GM12891 (cell line): ENCODE data around the gene NADSYN1. TPM values are rescaled to one million over a fixed set of nuclear protein-coding genes. Genes with fewer than 3 reads are reported as not detected.

ENCODE experiments used
- DNase-seq: peaks from one replicate; pipeline ENCODE4 v3.0.0; 2011; ENCODE audit warnings: low spot score; ENCODE audit not compliant: insufficient read length
- FAIRE-seq: peaks from 2 replicates; lab custom pipeline; 2011; peaks lifted over from hg19 to GRCh38; lab: Jason Lieb, UNC
- PAX5 ChIP-seq: IDR thresholded peaks from 2 replicates; pipeline ENCODE4 v1.6.1; 2011; ENCODE audit warnings: low read length, moderate library complexity, mild to moderate bottlenecking; ENCODE audit not compliant: insufficient read depth, severe bottlenecking
- POLR2A ChIP-seq: IDR thresholded peaks from 2 replicates; pipeline ENCODE4 v1.6.1; 2011; ENCODE audit warnings: low read depth, low read length, control low read depth
- POLR2AphosphoS5 ChIP-seq: IDR thresholded peaks from 2 replicates; pipeline ENCODE4 v1.6.1; 2011; ENCODE audit warnings: low read depth, low read length, control low read depth
- POU2F2 ChIP-seq: IDR thresholded peaks from 2 replicates; pipeline ENCODE4 v1.6.1; 2011; ENCODE audit warnings: low read depth, mild to moderate bottlenecking, control low read depth, low read length, moderate library complexity
- SPI1 ChIP-seq: IDR thresholded peaks from 2 replicates; pipeline ENCODE4 v1.6.1; 2011; ENCODE audit warnings: low read depth, low read length, control low read depth
- TAF1 ChIP-seq: IDR thresholded peaks from 2 replicates; pipeline ENCODE4 v1.6.1; 2011; ENCODE audit warnings: low read depth, low read length, control low read depth
- polyA plus RNA-seq: library from polyadenylated mRNA; unstranded; fragments of >200 nt; gene quantifications from one replicate; pipeline ENCODE4 v1.2.1, GENCODE V29; 2012; ENCODE audit warnings: low read depth, missing spikeins, inconsistent platforms; ENCODE audit not compliant: missing spikeins

The NADSYN1 gene
- 84.1 TPM for polyA plus RNA-seq

DNA sequence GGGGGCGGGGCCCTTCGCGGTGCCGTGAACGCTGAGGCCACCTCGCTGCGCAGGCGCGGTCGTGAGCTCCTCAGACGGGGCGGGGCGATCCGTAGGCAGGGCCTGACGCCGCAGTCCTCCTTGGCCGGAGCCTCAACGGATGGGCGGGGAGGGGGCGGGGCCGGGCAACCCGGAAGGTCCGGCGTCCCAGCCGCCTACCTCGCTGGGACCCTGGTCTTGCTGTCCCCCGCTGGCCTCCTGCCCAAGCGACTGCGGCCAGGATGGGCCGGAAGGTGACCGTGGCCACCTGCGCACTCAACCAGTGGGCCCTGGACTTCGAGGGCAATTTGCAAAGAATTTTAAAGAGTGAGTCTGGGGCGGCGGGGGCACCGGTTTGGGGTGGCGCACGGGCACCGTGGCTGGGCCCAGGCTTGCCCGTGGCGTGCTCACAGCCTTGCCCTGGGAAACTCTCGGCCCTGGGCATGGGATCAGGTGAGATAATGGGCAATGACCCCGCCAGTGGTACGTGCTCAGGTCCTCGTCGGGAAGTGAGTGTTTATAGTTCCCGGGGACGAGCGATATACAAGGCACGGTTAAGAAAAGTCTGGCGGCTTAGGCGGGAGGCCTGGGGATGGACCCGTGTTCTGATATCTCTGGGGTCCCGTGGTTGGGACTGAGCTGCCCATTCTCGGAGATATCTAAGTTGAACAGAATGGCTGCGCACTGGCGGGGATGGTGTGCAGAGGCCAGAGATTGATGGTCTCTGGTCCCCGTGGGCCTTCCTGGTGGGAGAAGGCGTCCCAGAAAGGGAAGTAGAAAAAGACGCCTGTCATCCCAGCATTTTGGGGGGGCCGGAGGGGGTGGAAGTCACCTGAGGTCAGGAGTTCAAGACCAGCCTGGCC is at the start of gene NADSYN1:
Gene NADSYN1 (plus strand): TSS at position 167 of the 881 bp plus-strand sequence. CDS start 94 bp downstream, at position 261.
- TF ChIP-seq POLR2AphosphoS5 (0 out of 2 replicates have a peak, but pooled peaks have one; percentile 36), TAF1 (0 out of 2 replicates have a peak, but pooled peaks have one; percentile 33), POU2F2 (no peak), POLR2A (peak; percentile 46; the same call in 1 of the 2 replicates), SPI1 (no peak), PAX5 (no peak)
- DNase-seq, result peak; percentile 96
- FAIRE-seq, result peak; percentile 84

DNA sequence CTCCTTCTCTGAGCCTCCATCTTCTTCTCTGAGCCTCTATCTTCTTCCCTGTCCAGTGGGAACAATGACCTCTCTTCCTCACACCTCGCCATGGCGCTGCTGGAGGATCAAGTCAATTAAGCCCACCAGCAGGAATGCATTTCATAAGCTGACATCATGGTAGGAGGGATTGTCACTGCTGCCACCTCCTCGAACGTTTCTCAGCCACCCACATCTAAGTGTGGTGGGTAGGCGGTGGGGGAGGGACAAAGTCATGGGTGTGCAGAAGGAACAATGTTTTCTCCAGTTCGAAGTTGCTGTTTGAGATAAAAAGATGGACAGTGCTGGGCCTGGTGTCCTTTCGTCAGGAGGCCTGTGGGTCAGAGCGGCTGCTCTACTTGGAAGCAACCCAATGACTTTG is 48.8 kb upstream of the NADSYN1 start:
- FAIRE-seq, result no peak
- TF ChIP-seq POU2F2, result no peak
- no peak for TF ChIP-seq SPI1
- no peak for TF ChIP-seq POLR2AphosphoS5

GRCh38 chr11:71406681-71407080 is 46.3 kb upstream of the NADSYN1 start:
- no peak for DNase-seq
- FAIRE-seq, result no peak

More for the DNA sequence above, 48.8 kb upstream of the NADSYN1 start:
- no peak for DNase-seq

DNA sequence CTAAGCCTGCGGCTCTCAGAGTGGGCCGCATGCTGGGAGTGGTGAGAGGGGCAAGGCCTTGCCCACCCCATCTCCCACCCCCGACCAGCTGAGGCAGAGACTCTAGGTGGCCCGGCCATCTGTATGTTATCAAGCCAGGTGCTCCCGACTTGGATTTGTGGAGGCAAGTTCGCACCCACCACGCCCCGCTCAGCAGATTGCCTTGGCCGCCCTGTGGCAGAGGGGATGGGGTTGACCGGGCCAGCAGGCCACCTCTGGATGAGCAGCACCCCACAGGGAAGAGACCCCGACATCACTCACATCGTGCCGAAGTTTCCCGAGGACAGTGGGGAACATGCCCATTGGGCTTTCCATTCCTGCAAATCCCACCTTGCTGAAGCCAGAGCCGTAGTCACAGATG is 45.6 kb upstream of the NADSYN1 start:
- FAIRE-seq, result no peak
- DNase-seq, result no peak
- no peak for TF ChIP-seq TAF1
- no peak for TF ChIP-seq POLR2A
- TF ChIP-seq PAX5, result no peak
- no peak for TF ChIP-seq POU2F2
- no peak for TF ChIP-seq POLR2AphosphoS5
- no peak for TF ChIP-seq SPI1

More at GRCh38 chr11:71406681-71407080, 46.3 kb upstream of the NADSYN1 start:
- TF ChIP-seq PAX5 (no peak), POU2F2 (no peak), POLR2A (no peak), SPI1 (no peak), TAF1 (no peak), POLR2AphosphoS5 (no peak)

GRCh38 chr11:71408826-71409225 is 44.2 kb upstream of the NADSYN1 start:
- DNase-seq, result no peak
- TF ChIP-seq SPI1 (no peak), TAF1 (no peak), POLR2A (no peak), PAX5 (no peak), POLR2AphosphoS5 (no peak), POU2F2 (no peak)
- FAIRE-seq, result no peak

GRCh38 chr11:71410363-71410966 is 42.5 kb upstream of the NADSYN1 start:
- FAIRE-seq (peak; percentile 61), DNase-seq (no peak)
- TF ChIP-seq SPI1 (no peak), TAF1 (no peak), PAX5 (no peak), POLR2A (no peak), POU2F2 (no peak), POLR2AphosphoS5 (no peak)

GRCh38 chr11:71414645-71415044 is 38.4 kb upstream of the NADSYN1 start:
- DNase-seq (no peak), FAIRE-seq (no peak)
- TF ChIP-seq SPI1, result no peak
- no peak for TF ChIP-seq PAX5
- TF ChIP-seq POLR2A, result no peak
- TF ChIP-seq POU2F2, result no peak
- TF ChIP-seq TAF1, result no peak
- TF ChIP-seq POLR2AphosphoS5, result no peak

- FAIRE-seq (peak; percentile 96), DNase-seq (peak; percentile 57)
- TF ChIP-seq POLR2AphosphoS5 (no peak), POU2F2 (no peak), POLR2A (no peak), TAF1 (no peak), PAX5 (no peak), SPI1 (no peak)
These were observed 34.4 kb upstream of the NADSYN1 start for GRCh38 chr11:71418643-71419042.

DNA sequence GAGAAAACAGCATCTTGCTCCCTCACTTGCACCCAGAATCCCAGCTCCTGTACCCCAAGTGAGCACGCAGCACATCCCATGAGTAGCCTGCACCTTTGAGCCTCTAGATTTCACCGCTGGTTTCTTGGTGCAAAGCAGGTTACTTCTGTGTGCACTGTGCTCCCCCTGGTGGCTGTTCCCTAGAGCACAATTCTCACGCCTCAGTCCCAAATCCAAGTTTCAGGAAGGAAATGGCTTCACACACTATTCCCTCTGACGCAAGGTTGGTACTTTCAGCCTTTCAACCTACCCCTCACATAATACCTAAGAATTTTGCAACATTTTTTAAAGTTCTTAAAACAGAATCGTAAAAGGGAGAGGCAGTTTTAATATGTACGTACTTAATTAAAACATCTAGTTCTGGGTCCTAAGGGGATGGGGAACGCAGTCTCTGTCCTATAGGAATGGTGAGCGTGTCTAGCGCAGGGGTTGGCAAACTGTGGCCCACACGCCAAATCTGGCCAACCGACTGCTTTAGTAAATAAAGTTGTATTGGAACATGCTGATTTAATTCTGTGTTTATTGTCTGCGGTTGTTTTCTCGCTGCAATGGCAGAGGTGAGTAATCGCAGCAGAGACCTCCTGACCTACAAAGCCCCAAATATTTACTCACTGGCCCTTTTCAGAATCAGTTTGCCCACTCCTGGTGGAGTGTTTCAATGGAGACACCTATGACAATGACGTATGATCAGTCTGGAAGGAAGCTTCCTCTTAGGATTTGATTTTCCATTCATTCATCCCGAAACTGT is 32.4 kb upstream of the NADSYN1 start:
- TF ChIP-seq POLR2A, result no peak
- TF ChIP-seq SPI1, result no peak
- TF ChIP-seq PAX5, result no peak
- no peak for TF ChIP-seq POLR2AphosphoS5
- TF ChIP-seq TAF1, result no peak
- no peak for TF ChIP-seq POU2F2
- peak; percentile 84 for FAIRE-seq
- no peak for DNase-seq
